GM10266 (cell line): ENCODE results near the gene RAD51B.
A peak's percentile ranks its signal among the peaks of the same experiment; 100 is the strongest.

Source experiments
- DNase-seq: peaks from one replicate; pipeline ENCODE4 v3.0.0; 2012; ENCODE audit errors: extremely low spot score
- CTCF ChIP-seq: IDR thresholded peaks from 2 replicates; pipeline ENCODE4 v1.5.1; 2012; ENCODE audit warnings: mild to moderate bottlenecking, low read depth; ENCODE audit not compliant: control insufficient read depth, insufficient read depth; ENCODE audit errors: missing control alignments

RAD51B gene

GRCh38 chr14:68492381-68493151 lies 673.0 kb downstream of the RAD51B start:
- TF ChIP-seq CTCF, result no peak
- no peak for DNase-seq

DNA sequence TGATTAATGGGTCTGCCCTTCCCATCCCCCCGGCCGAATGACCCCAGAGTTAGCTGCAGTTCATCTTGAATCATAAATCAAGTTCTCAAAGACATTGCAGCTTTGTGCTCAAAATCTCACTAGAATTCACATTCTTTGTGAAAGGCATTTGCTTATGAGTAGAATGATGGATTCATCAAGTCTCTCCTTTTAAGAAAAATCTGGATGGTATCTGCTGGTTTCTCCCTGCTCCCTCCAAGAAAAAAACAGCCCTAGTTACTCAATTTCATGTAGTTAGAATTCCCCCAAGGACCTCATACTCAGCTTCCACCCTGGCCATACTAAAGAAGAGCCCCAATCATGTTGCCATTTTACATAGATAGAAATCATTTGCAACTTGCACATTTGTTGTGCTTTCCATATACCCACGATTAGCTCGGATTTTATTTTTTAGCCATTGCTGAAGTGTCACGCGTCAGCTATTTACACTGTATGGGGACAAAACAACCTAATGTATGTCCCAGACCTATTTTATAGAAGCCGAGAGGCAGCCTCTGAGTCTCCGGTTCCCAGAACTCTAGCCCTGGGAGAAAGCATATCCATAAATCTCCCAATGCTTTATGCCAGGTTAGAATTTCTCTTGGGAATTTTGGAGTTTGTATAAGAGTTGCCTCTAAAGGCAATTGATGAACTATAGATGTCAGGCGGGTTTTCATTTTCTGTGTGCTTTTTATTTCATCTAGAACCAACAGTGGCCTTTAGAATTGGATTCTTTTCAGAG lies 673.8 kb downstream of the RAD51B start:
- no peak for DNase-seq
- TF ChIP-seq CTCF, result no peak

DNA sequence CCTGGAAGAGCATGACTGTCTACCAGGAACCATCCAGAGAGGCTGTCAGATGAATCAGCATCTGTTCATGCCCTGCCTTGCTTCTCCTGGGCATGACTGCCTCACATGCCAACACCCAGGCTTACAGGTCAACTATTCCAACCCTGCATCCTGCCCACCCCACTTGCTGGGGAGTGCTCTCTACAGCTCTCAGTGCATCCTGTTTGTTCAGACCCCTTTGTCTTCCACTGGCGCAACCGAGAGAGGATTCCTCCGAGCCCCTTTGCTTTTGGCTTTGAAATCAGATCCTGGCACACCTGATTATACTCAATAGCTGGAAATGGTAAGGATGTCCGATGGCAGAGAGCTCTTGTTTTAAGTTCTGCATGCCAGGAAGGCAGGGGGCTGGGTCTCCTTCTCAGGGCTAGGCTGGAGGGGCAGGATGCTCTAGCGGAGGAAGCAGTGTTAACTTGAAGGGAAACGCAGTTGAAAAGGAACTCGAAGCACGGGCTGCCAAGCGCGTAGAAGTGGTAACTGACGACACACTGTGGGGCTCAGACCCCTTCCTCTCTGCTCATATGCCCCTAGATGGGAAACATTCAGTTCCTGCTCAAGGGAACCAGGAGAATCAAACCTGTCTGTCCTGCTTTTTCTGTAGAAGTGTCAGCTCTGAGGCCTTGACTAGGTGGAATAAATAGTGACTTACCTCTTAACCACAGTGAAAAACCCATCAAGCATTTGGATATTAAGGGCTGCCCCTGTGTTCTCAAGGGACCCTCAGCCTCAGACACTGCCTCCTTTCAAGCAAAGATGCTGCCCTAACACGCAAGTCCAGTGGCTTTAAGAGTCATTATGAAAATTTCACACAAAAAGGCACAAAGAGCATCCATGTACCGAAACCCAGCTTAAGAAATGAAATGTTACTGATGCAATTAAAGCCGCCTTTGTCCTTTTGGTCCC lies 675.8 kb downstream of the RAD51B start:
- TF ChIP-seq CTCF, result no peak
- DNase-seq, result peak; percentile 42

DNA sequence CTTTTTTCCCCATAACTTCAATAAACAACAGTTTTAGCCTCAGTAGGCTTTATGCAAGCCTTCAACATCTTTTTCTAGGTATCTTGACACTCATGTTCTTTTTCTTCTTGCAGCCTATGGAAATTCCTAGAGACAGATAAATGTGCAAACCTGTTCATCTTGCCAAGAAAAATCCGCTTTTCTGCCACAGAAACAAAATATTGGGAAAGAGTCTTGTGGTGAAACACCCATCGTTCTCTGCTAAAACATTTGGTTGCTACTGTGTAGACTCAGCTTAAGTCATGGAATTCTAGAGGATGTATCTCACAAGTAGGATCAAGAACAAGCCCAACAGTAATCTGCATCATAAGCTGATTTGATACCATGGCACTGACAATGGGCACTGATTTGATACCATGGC lies 677.4 kb downstream of the RAD51B start:
- no peak for DNase-seq
- TF ChIP-seq CTCF, result no peak

DNA sequence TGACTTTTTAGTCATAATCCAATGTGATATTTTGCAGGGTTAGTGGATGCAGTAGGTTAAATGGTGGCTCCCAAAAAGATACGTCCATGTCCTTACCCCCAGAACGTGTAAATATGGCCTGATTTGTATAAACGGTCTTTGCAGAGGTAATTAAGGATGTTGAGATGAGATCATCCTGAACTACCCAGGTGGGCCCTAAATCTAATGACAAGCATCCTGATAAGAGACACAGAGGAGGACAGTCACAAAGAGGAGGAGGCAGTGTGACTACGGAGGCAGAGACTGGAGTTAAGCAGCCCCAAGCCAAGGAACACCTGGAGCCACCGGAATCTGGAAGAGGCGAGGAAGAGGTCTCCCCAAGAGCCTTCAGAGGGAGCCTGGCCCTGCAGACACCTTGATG lies 679.9 kb downstream of the RAD51B start:
- TF ChIP-seq CTCF, result no peak
- DNase-seq, result no peak

GRCh38 chr14:68501171-68501570 lies 681.6 kb downstream of the RAD51B start:
- TF ChIP-seq CTCF, result no peak
- DNase-seq, result no peak
